Vagina (tissue), 2 donors: Measurements from ENCODE around the gene CTSH.

Experiments
- CTCF ChIP-seq, 3 experiments: fragments of 450-650 bp in 2 of 3; fragments of 200-600 bp in 1 of 3; sonication (generic) in 1 of 3; IDR thresholded peaks; one replicate each; pipeline ENCODE4 v1.5.1; 2017 to 2019; ENCODE audit warnings: antibody characterized with exemption in 3 of 3, mild to moderate bottlenecking in 2 of 3, moderate library complexity in 2 of 3
- POLR2A ChIP-seq, 2 donors: fragments of 450-650 bp; IDR thresholded peaks; one replicate each; pipeline ENCODE4 v1.6.1; 2017; ENCODE audit warnings: antibody characterized with exemption in 2 of 2, mild to moderate bottlenecking in 2 of 2, moderate library complexity in 2 of 2
- POLR2AphosphoS5 ChIP-seq, 2 donors: sonication (generic); formaldehyde crosslinking; IDR thresholded peaks; one replicate each; pipeline ENCODE4 v1.9.0; 2017; ENCODE audit warnings: antibody characterized with exemption in 2 of 2, mild to moderate bottlenecking in 2 of 2, low read depth in 1 of 2; ENCODE audit not compliant: insufficient read depth in 1 of 2

GRCh38 chr15:78879517-78880241 is 65.2 kb downstream of the CTSH start:
- no peak for TF ChIP-seq CTCF (IDR thresholded peaks at IDR 0.05)
- TF ChIP-seq POLR2A (IDR thresholded peaks at IDR 0.05): no peak
- TF ChIP-seq POLR2AphosphoS5 (IDR thresholded peaks at IDR 0.05; ENCODE audit: insufficient read depth in 1 of 2, low read depth in 1 of 2): no peak
